HG03457 (cell line): ENCODE data around the gene KBTBD13.
"Not testable (repeated sequence)": the region's sequence is repeated elsewhere in the genome, so short reads cannot be mapped to it uniquely, and the experiment has no call there.

ENCODE experiments used
- ATAC-seq: cut with Tn5 transposase; IDR thresholded peaks from one replicate; pipeline ENCODE4 v1.9.1; 2021; ENCODE audit warnings: moderate number of reproducible peaks; ENCODE audit not compliant: unreplicated experiment

KBTBD13 gene

GRCh38 chr15:65069179-65069578, 7.4 kb upstream of the KBTBD13 start:
- no peak for ATAC-seq

- no peak for ATAC-seq
These were observed 6.6 kb upstream of the KBTBD13 start for GRCh38 chr15:65069779-65070546.

GRCh38 chr15:65071381-65071811, 5.2 kb upstream of the KBTBD13 start:
- ATAC-seq = no peak

- no peak for ATAC-seq
These were observed 4.5 kb upstream of the KBTBD13 start for GRCh38 chr15:65072027-65072426.

GRCh38 chr15:65072617-65073016, 3.9 kb upstream of the KBTBD13 start:
- ATAC-seq = no peak

- ATAC-seq = not testable (repeated sequence)
These were observed 1.6 kb upstream of the KBTBD13 start for GRCh38 chr15:65074946-65075345.

- not testable (repeated sequence) for ATAC-seq
These were observed 745 bp upstream of the KBTBD13 start for GRCh38 chr15:65075607-65076395.

- no peak for ATAC-seq
These were observed 890 bp downstream of the KBTBD13 start for GRCh38 chr15:65077291-65077980.

- no peak for ATAC-seq
These were observed 1.4 kb downstream of the KBTBD13 start for GRCh38 chr15:65077981-65078352.

- no peak for ATAC-seq
These were observed 3.0 kb downstream of the KBTBD13 start for GRCh38 chr15:65079580-65079979.

GRCh38 chr15:65081270-65081669, 4.7 kb downstream of the KBTBD13 start:
- ATAC-seq = no peak

GRCh38 chr15:65081758-65082157, 5.2 kb downstream of the KBTBD13 start:
- ATAC-seq = no peak

GRCh38 chr15:65082303-65082953, 5.9 kb downstream of the KBTBD13 start:
- no peak for ATAC-seq

GRCh38 chr15:65083262-65083701, 6.7 kb downstream of the KBTBD13 start:
- no peak for ATAC-seq

GRCh38 chr15:65084500-65085206, 8.1 kb downstream of the KBTBD13 start:
- no peak for ATAC-seq

GRCh38 chr15:65085207-65085753, 8.7 kb downstream of the KBTBD13 start:
- ATAC-seq = no peak

GRCh38 chr15:65085990-65086679, 9.6 kb downstream of the KBTBD13 start:
- no peak for ATAC-seq

GRCh38 chr15:65086680-65087111, 10.2 kb downstream of the KBTBD13 start:
- ATAC-seq = no peak

GRCh38 chr15:65087411-65087810, 10.9 kb downstream of the KBTBD13 start:
- ATAC-seq = no peak
